SKM-1 treated with dmso at 0.1 percent for 144 hours (cell line): ENCODE measurements around the gene RBFOX2.
"Not testable (repeated sequence)": the region's sequence is repeated elsewhere in the genome, so short reads cannot be mapped to it uniquely, and the experiment has no call there.

Experiments
- DNase-seq: peaks from one replicate; lab custom pipeline; 2025; ENCODE audit not compliant: unreplicated experiment; lab: John Stamatoyannopoulos, UW

RBFOX2 gene

GRCh38 chr22:36028646-36029405, at the start of gene RBFOX2:
RBFOX2 (minus strand) TSS chr22:36028824; CDS start chr22:36028425, 399 bp downstream.
- DNase-seq: peak; percentile 88

- no peak for DNase-seq
Observed at GRCh38 chr22:36077271-36077670, 48.6 kb upstream of the RBFOX2 start.

DNA sequence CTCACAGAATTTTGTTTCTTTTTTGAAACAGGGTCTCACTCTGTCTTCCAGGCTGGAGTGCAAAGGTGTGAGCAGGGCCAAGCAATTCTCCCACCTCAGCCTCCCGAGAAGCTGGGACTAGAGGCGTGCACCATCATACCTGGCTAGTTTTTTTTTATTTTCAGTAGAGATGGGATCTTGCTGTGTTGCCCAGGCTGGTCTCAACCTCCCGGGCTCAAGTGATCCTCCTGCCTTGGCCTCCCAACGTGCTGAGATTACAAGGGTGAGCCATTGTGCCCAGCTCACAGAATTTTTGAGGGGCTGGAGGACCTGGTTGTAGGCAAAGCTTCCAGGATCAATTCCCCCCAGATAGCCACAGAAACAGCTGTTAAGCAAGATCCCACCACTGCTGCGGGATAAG, 47.1 kb upstream of the RBFOX2 start:
- DNase-seq: no peak

GRCh38 chr22:36075230-36075629, 46.6 kb upstream of the RBFOX2 start:
- DNase-seq: no peak

- no peak for DNase-seq
Observed at GRCh38 chr22:36073476-36073875, 44.9 kb upstream of the RBFOX2 start.

DNA sequence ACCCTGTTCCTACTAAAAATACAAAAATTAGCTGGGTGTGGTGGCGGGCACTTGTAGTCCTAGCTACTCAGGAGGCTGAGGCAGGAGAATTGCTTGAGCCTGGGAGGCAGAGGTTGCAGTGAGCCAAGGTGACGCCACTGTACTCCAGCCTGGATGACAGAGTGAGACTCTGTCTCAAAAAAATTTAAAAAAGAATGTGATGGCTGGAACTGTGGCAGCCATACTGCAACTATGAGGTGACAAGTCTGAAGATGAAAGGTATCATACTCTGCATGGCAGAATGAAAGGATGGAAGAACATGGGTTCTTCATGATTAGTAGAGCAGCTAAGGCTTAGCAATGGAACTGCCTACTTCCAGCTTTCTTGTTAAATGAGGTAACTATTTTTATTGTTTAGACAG, 42.0 kb upstream of the RBFOX2 start:
- DNase-seq: not testable (repeated sequence)

DNA sequence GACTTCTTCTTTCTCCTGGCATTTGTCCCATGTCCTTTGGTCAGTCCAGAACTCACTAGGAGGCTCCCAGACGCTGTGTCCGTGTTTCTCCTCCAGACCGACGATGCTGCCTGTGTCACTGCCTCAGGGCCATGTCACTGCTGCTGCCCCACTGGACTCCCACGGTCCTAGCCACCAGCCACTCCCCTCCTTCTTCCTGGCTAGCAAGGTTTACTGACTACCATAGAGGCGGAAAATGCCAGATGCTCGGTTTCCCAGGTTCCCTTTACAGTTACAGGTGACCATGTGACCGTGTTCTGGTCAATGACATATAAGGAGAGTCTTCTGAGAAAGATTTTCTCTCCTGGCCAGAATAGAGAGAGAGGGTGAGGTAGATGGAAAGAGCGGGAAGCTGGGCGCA, 40.7 kb upstream of the RBFOX2 start:
- DNase-seq: no peak

GRCh38 chr22:36068776-36069344, 40.2 kb upstream of the RBFOX2 start:
- DNase-seq: peak; percentile 18

- DNase-seq: no peak
Observed at GRCh38 chr22:36067235-36067558, 38.6 kb upstream of the RBFOX2 start.

- peak; percentile 75 for DNase-seq
Observed at GRCh38 chr22:36065775-36066544, 37.3 kb upstream of the RBFOX2 start.

- DNase-seq: no peak
Observed at GRCh38 chr22:36065462-36065774, 36.8 kb upstream of the RBFOX2 start.

DNA sequence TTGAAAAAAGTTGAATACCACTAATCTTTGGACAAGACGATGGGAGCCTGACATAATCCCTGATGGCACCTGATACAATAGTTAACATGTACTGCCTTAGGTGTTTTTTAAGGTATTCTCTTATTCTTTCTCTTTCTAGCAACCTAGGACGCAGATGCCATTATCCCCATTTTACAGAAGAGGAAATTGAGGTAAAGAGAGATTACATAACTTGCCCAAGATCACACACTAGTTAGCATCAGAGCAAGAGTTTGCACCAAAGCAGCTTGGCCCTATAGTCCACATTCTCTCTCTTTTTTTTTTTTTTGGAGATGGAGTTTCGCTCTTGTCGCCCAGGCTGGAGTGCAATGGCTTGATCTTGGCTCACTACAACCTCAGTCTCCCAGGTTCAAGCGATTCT, 35.7 kb upstream of the RBFOX2 start:
- no peak for DNase-seq

DNA sequence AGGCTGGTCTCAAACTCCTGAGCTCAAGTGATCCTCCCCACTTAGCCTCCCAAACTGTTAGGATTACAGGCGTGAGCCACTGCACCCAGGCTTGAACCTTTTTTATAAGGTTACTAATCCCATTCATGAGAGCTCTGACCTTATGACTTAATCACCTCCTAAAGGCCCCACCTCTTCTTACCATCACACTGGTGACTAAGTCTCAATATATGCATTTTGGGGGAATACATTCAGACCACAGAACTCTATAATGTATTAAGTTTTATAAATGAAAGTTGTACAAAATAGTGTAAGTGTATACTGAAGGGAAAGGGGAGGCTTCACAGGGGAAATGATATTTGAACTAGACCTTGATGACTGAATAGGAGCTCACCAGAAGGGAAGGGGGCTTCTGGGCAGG, 28.4 kb upstream of the RBFOX2 start:
- DNase-seq: no peak

DNA sequence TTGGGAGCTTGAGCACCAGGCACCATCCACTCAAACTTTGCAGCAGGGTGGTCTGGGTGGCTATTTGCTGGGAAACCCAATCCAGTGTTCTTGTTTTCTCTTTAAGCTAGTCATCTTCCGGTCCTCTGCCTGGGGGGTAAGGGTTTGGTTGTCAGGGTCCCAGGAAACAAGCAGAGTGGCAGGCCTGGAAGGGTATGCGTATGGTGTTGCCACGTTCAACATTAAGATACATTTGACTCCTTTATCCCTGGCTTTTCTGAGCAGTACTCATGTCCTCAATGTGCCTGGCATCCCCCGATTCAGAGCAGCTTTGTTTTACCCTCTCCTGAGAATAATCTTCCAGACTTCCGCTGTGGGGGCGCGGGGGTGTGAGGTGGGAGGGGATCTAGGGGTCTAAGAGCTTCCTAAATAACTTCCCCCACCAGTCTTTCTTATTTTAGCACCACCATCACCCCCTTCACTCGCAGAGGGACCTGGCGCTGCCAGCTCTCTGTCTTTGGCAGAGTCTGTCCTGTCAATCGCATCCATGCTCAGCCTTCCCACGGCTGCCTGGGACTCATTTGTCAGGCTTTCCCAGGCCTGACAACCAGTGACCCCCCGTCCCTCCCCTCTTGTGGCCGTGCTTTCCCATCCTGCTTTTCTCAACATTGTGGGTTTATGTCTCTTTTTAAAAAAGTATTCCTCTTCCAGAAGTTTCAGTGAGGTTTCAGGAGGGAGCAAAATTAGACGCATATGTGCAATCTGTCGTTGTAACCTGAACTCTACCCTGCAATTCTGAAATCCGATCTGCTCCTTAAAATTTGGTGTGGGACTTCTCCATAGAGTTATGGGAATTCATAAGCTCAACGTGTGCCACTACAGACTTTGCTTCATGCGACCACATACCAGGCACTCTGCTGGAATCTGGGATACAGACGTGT, 27.0 kb upstream of the RBFOX2 start:
- no peak for DNase-seq

- not testable (repeated sequence) for DNase-seq
Observed at GRCh38 chr22:36054446-36054845, 25.8 kb upstream of the RBFOX2 start.

- DNase-seq: no peak
Observed at GRCh38 chr22:36053242-36054147, 24.9 kb upstream of the RBFOX2 start.

DNA sequence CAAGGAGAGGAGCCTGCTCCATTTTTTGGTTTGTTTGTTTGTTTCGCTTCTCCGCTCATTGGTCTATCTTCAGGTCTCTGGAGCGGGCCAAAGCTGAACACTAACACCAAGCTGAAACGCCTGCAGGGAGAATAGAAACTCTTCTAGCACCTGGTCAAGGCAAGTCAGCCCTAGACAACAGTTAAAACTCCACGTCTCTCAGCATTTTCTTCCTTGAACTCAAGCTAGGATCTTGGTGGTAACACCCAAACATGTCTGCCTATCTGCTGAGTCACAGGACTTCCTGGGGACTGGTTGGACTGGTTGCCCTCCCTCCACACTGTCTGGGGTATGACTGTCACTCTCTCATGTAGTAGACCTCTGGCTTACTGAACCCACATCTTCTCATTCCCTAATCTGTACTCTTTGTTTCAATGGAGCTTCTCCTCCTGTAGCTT, 23.9 kb upstream of the RBFOX2 start:
- DNase-seq: no peak

- DNase-seq: no peak
Observed at GRCh38 chr22:36049678-36049997, 21.0 kb upstream of the RBFOX2 start.

DNA sequence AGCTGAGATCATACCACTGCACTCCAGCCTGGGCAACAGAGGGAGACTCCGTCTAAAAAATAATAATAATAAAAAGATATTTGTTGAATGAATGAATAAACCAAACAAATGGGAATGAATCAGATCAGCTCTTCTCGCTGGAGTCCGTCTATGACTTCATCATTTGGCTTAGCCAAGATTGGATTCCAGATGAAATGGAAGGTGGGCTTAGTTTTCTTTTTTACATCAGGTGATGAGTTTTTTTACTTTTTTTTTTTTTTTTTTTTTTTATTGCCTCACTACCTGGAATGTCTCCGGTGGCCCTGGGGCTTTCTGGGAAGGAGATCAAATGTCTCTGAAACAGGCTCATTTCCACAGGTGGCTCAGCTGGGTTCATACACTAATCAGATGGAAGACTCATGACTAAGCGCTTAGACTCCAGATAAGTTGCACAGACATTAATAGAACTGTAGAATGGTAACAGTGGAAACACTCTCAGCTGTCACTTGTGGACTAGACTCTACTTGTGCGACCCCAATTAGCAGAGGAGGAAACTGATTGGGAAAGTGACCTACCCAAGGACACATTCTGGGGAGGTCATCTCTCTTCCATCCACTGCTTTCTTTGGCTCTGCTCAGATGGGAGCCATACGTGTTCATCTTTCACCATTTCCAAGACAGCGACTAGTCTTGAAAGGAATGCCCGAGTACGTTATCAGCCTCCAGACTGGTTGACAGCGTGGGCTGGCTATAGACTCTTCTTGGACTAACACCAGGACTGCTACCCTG, 20.5 kb upstream of the RBFOX2 start:
- no peak for DNase-seq

DNA sequence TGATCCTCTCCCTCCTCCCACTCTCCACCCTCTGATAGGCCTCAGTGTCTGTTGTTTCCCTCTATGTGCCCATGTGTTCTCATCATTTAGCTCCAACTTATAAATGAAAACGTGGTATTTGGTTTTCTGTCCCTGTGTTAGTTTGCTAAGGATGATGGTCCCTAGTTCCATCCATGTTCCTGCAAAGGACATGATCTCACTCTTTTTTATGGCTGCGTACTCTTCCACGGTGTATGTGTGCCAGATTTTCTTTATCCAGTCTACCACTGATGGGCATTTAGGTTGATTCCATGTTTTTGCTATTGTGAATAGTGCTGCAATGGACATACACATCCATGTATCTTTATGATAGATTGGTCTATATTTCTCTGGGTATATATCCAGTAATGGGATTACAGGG, 15.9 kb upstream of the RBFOX2 start:
- DNase-seq: not testable (repeated sequence)
